ENCODE results near the gene MARVELD3. TPM values are rescaled to one million over a fixed set of nuclear protein-coding genes. Genes with fewer than 3 reads are reported as not detected.
"Not testable (repeated sequence)": the region's sequence is repeated elsewhere in the genome, so short reads cannot be mapped to it uniquely, and the experiment has no call there.

MARVELD3 gene
- total and polyA plus RNA-seq, 2 of the 8 experiments (the other 6 are each of a cell fraction or from before 2014, with no cell fraction given), result 18.0 to 34.8 TPM

- DNase-seq (ENCODE audit: low read depth in 1 of 2, low spot score in 2 of 2); H4K20me1 ChIP-seq (replicated peaks in 1 of 2; ENCODE audit: control insufficient read depth in 1 of 2, insufficient read depth in 2 of 2, low read length in 2 of 2); H3K14ac ChIP-seq (ENCODE audit: insufficient read length); H3K4me3 ChIP-seq (ENCODE audit: extremely low read depth in 1 of 4, insufficient read depth in 2 of 4, low read depth in 3 of 4, low read length in 4 of 4); H3K56ac ChIP-seq (replicated peaks; ENCODE audit: insufficient read length, low read depth, low read length); H2BK20ac ChIP-seq (ENCODE audit: low read length); H3K23me2 ChIP-seq (ENCODE audit: low read depth, low read length); H2AFZ ChIP-seq (ENCODE audit: low read length); H3K4me1 ChIP-seq (replicated peaks in 1 of 4; ENCODE audit: control insufficient read depth in 3 of 4, insufficient read depth in 4 of 4, low read length in 3 of 4); H2AK5ac ChIP-seq (ENCODE audit: low read depth, low read length); H3K27ac ChIP-seq (ENCODE audit: low read depth, low read length); POLR2A ChIA-PET (ENCODE audit: partially characterized antibody); H3K9me3 ChIP-seq (ENCODE audit: insufficient read depth in 2 of 2, low read depth in 1 of 2, low read length in 1 of 2); H3K23ac ChIP-seq (ENCODE audit: insufficient read length); H3K4ac ChIP-seq (replicated peaks; ENCODE audit: insufficient read length, low read depth, low read length); H3K79me1 ChIP-seq (ENCODE audit: low read depth, low read length); H2BK5ac ChIP-seq (ENCODE audit: low read depth, low read length); H4K8ac ChIP-seq (ENCODE audit: extremely low read depth, insufficient read depth, low read length); H2BK12ac ChIP-seq (ENCODE audit: low read depth, low read length); H4K91ac ChIP-seq (replicated peaks; ENCODE audit: insufficient read length, low read length); H3K36me3 ChIP-seq (ENCODE audit: control insufficient read depth in 2 of 4, insufficient read depth in 4 of 4, low read length in 3 of 4); H2BK120ac ChIP-seq (replicated peaks; ENCODE audit: low read depth, low read length); H3K27me3 ChIP-seq (replicated peaks in 1 of 4; ENCODE audit: control insufficient read depth in 3 of 4, extremely low read depth in 1 of 4, insufficient read depth in 3 of 4, low read length in 3 of 4); H3K4me2 ChIP-seq (ENCODE audit: insufficient read depth in 1 of 2, low read depth in 2 of 2, low read length in 2 of 2); CTCF ChIA-PET (ENCODE audit: partially characterized antibody); H2BK15ac ChIP-seq (ENCODE audit: low read length); H4K5ac ChIP-seq (ENCODE audit: insufficient read length, low read depth, low read length); H3K9ac ChIP-seq (replicated peaks in 1 of 4; ENCODE audit: extremely low read depth in 1 of 4, low read depth in 3 of 4, low read length in 3 of 4); H3K79me2 ChIP-seq (ENCODE audit: control insufficient read depth in 1 of 2, insufficient read depth in 2 of 2, low read length in 2 of 2); H3K18ac ChIP-seq (ENCODE audit: extremely low read depth, low read length); FAIRE-seq: not testable (repeated sequence)
- 100% methylated on average over 11 of the region's 30 CpGs; no CpG with 5 or more reads in 1 of the 2 experiments for WGBS, 2 experiments (ENCODE audit: extremely low coverage in 1 of 2, insufficient coverage in 1 of 2, insufficient read length in 1 of 2, insufficient replicate concordance in 2 of 2, low coverage in 1 of 2, low lambda C conversion rate in 2 of 2, missing lambda C conversion rate in 1 of 2)
These were observed 36.6 kb upstream of the MARVELD3 start for GRCh38 chr16:71589334-71589733.

- CTCF ChIA-PET (ENCODE audit: partially characterized antibody); H3K36me3 ChIP-seq (ENCODE audit: control insufficient read depth in 2 of 4, insufficient read depth in 4 of 4, low read length in 3 of 4); DNase-seq (ENCODE audit: low read depth in 1 of 2, low spot score in 2 of 2); H4K5ac ChIP-seq (ENCODE audit: insufficient read length, low read depth, low read length); H4K20me1 ChIP-seq (replicated peaks in 1 of 2; ENCODE audit: control insufficient read depth in 1 of 2, insufficient read depth in 2 of 2, low read length in 2 of 2); H3K79me2 ChIP-seq (ENCODE audit: control insufficient read depth in 1 of 2, insufficient read depth in 2 of 2, low read length in 2 of 2); H3K27me3 ChIP-seq (replicated peaks in 1 of 4; ENCODE audit: control insufficient read depth in 3 of 4, extremely low read depth in 1 of 4, insufficient read depth in 3 of 4, low read length in 3 of 4); H2BK12ac ChIP-seq (ENCODE audit: low read depth, low read length); H3K9me3 ChIP-seq (ENCODE audit: insufficient read depth in 2 of 2, low read depth in 1 of 2, low read length in 1 of 2); H3K4me1 ChIP-seq (replicated peaks in 1 of 4; ENCODE audit: control insufficient read depth in 3 of 4, insufficient read depth in 4 of 4, low read length in 3 of 4); H2AK5ac ChIP-seq (ENCODE audit: low read depth, low read length); H2BK15ac ChIP-seq (ENCODE audit: low read length); H3K23me2 ChIP-seq (ENCODE audit: low read depth, low read length); H2BK20ac ChIP-seq (ENCODE audit: low read length); H3K9ac ChIP-seq (replicated peaks in 1 of 4; ENCODE audit: extremely low read depth in 1 of 4, low read depth in 3 of 4, low read length in 3 of 4); H2BK5ac ChIP-seq (ENCODE audit: low read depth, low read length); POLR2A ChIA-PET (ENCODE audit: partially characterized antibody); H3K14ac ChIP-seq (ENCODE audit: insufficient read length); H4K8ac ChIP-seq (ENCODE audit: extremely low read depth, insufficient read depth, low read length); FAIRE-seq; H2BK120ac ChIP-seq (replicated peaks; ENCODE audit: low read depth, low read length); H3K18ac ChIP-seq (ENCODE audit: extremely low read depth, low read length); H3K4ac ChIP-seq (replicated peaks; ENCODE audit: insufficient read length, low read depth, low read length); H2AFZ ChIP-seq (ENCODE audit: low read length); H3K56ac ChIP-seq (replicated peaks; ENCODE audit: insufficient read length, low read depth, low read length); H3K23ac ChIP-seq (ENCODE audit: insufficient read length); H3K4me2 ChIP-seq (ENCODE audit: insufficient read depth in 1 of 2, low read depth in 2 of 2, low read length in 2 of 2); H3K4me3 ChIP-seq (ENCODE audit: extremely low read depth in 1 of 4, insufficient read depth in 2 of 4, low read depth in 3 of 4, low read length in 4 of 4); H3K27ac ChIP-seq (ENCODE audit: low read depth, low read length); H4K91ac ChIP-seq (replicated peaks; ENCODE audit: insufficient read length, low read length); H3K79me1 ChIP-seq (ENCODE audit: low read depth, low read length): not testable (repeated sequence)
- no CpG with 5 or more reads among the region's 2 CpGs for WGBS, 2 experiments (ENCODE audit: extremely low coverage in 1 of 2, insufficient coverage in 1 of 2, insufficient read length in 1 of 2, insufficient replicate concordance in 2 of 2, low coverage in 1 of 2, low lambda C conversion rate in 2 of 2, missing lambda C conversion rate in 1 of 2)
These were observed 35.9 kb upstream of the MARVELD3 start for GRCh38 chr16:71590071-71590470.

Measured in H1 (cell line).